Osteoblast (primary cell): ENCODE measurements around the gene KLHDC4. TPM values are rescaled to one million over a fixed set of nuclear protein-coding genes. Genes with fewer than 3 reads are reported as not detected.

ENCODE experiments used
- DNase-seq: peaks from one replicate; pipeline ENCODE4 v3.0.0; 2011; ENCODE audit warnings: low spot score, mixed read lengths; ENCODE audit not compliant: insufficient read length; ENCODE audit errors: missing footprints
- H2AFZ ChIP-seq: 2 replicates; pipeline ENCODE4 v1.6.0; 2011; ENCODE audit warnings: mild to moderate bottlenecking, low read length
- H3K27ac ChIP-seq: 2 replicates; pipeline ENCODE4 v1.5.1; 2011; ENCODE audit warnings: mild to moderate bottlenecking, low read depth, low read length, moderate library complexity
- H3K27me3 ChIP-seq: 2 replicates; pipeline ENCODE4 v1.6.0; 2012; ENCODE audit warnings: mild to moderate bottlenecking, control low read depth, inconsistent platforms, low read length, moderate library complexity; ENCODE audit not compliant: insufficient read depth
- H3K36me3 ChIP-seq: 2 replicates; pipeline ENCODE4 v1.5.1; 2011; ENCODE audit warnings: mild to moderate bottlenecking, low read length, control low read depth, moderate library complexity; ENCODE audit not compliant: insufficient read depth
- H3K4me1 ChIP-seq: 2 replicates; pipeline ENCODE4 v1.5.1; 2011; ENCODE audit warnings: mild to moderate bottlenecking, low read length, control low read depth, moderate library complexity; ENCODE audit not compliant: insufficient read depth
- H3K4me2 ChIP-seq: 2 replicates; pipeline ENCODE4 v1.6.0; 2011; ENCODE audit warnings: mild to moderate bottlenecking, low read length; ENCODE audit not compliant: insufficient read depth
- H3K4me3 ChIP-seq: fragments of 200-600 bp; sonication (generic); 3 replicates; pipeline ENCODE4 v1.5.1; 2012; ENCODE audit warnings: mild to moderate bottlenecking, low read length, inconsistent platforms; ENCODE audit not compliant: insufficient read depth
- H3K79me2 ChIP-seq: 2 replicates; pipeline ENCODE4 v1.6.0; 2012; ENCODE audit warnings: mild to moderate bottlenecking, low read length, control low read depth, inconsistent platforms; ENCODE audit not compliant: insufficient read depth
- H3K9me3 ChIP-seq: 2 replicates; pipeline ENCODE4 v1.5.1; 2011; ENCODE audit warnings: low read depth, low read length, control low read depth
- H4K20me1 ChIP-seq: 2 replicates; pipeline ENCODE4 v1.6.0; 2012; ENCODE audit warnings: mild to moderate bottlenecking, low read length, control low read depth; ENCODE audit not compliant: insufficient read depth
- total RNA-seq: library from RNA; depleted of rRNA; stranded (reverse); fragments of >200 nt; gene quantifications from 2 replicates; pipeline ENCODE4 v1.2.3, GENCODE V29; 2012
- TF ChIP-seq, protein P1 (sequence below): IDR thresholded peaks from 2 replicates; pipeline ENCODE4 v1.5.1; 2011; ENCODE audit warnings: mild to moderate bottlenecking, low read depth, low read length, moderate library complexity; ENCODE audit errors: extremely low read depth

The KLHDC4 gene
- total RNA-seq, 1 donor = 22.1 TPM

DNA sequence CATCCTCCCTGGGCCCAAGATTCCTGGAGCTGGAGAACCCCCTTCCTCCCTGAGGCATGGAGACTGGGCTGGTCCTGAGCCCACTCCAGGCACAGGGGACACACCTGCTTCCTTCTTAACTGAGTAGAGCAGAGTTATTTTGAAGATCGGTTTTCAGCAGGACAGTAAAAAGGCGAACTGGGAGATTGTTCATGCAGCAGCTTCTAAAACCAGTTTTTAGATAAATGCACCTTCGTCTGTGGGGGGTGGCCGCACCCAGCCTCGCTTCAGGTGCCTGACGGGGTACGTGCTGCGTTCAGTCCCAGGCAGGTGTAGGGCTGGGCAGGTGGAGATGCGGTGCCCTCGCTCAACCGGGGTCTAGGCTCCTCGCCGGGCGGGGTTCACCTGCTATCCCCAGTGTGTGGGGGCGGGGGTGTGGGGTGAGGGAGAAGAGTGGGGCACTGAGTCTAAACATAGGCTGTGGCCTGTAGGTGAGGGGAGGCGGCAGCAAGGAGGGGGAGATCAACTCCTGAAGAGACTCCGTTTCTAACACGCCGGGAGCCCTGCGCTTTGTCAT lies 94.0 kb downstream of the KLHDC4 start:
- H3K79me2 ChIP-seq = no peaks in the 10 kb centered on the region
- no peak overlapping the region for H3K4me2 ChIP-seq
- no peak for DNase-seq
- H3K27me3 ChIP-seq = no peaks in the 10 kb centered on the region
- no peaks in the 10 kb centered on the region for H4K20me1 ChIP-seq
- no peaks in the 10 kb centered on the region for H3K4me1 ChIP-seq
- H2AFZ ChIP-seq = no peak overlapping the region
- H3K27ac ChIP-seq = no peak overlapping the region
- TF ChIP-seq, protein P1, sequence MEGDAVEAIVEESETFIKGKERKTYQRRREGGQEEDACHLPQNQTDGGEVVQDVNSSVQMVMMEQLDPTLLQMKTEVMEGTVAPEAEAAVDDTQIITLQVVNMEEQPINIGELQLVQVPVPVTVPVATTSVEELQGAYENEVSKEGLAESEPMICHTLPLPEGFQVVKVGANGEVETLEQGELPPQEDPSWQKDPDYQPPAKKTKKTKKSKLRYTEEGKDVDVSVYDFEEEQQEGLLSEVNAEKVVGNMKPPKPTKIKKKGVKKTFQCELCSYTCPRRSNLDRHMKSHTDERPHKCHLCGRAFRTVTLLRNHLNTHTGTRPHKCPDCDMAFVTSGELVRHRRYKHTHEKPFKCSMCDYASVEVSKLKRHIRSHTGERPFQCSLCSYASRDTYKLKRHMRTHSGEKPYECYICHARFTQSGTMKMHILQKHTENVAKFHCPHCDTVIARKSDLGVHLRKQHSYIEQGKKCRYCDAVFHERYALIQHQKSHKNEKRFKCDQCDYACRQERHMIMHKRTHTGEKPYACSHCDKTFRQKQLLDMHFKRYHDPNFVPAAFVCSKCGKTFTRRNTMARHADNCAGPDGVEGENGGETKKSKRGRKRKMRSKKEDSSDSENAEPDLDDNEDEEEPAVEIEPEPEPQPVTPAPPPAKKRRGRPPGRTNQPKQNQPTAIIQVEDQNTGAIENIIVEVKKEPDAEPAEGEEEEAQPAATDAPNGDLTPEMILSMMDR = no peak
- H3K4me3 ChIP-seq = no peak overlapping the region
- no peaks in the 10 kb centered on the region for H3K36me3 ChIP-seq
- no peaks in the 10 kb centered on the region for H3K9me3 ChIP-seq

DNA sequence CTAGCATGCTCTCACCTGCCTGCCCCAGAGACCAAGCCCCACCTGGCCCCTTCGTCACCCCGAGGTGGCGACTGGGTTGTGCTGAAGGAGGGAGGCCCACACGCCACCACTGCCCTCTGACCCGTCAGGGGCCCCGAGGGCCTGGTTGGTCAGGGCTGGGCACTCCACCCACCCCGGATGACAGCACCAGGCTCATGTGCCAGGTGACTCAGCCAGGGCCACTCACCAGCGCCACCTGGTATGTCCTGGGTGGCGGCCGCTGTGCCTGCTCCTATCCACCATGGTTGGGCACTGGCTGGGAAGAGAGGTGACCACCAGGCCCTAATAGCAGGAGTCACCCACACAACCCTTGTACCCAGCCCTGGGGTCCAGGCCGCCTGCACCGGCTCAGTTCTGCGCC lies 94.6 kb downstream of the KLHDC4 start:
- H3K36me3 ChIP-seq = no peaks in the 10 kb centered on the region
- H3K9me3 ChIP-seq = no peaks in the 10 kb centered on the region
- H3K4me2 ChIP-seq = no peak overlapping the region
- H3K79me2 ChIP-seq = no peaks in the 10 kb centered on the region
- no peaks in the 10 kb centered on the region for H4K20me1 ChIP-seq
- H3K27me3 ChIP-seq = no peaks in the 10 kb centered on the region
- H2AFZ ChIP-seq = no peak overlapping the region
- no peak overlapping the region for H3K4me3 ChIP-seq
- TF ChIP-seq, protein P1 = no peak
- no peak overlapping the region for H3K27ac ChIP-seq
- H3K4me1 ChIP-seq = no peaks in the 10 kb centered on the region
- peak; percentile 87 for DNase-seq

GRCh38 chr16:87669672-87670071 lies 96.1 kb downstream of the KLHDC4 start:
- Histone ChIP-seq H2AFZ (no peak overlapping the region), H3K79me2 (no peaks in the 10 kb centered on the region), H3K36me3 (no peaks in the 10 kb centered on the region), H3K27me3 (peaks cover 3% of the 10 kb centered on the region), H4K20me1 (no peaks in the 10 kb centered on the region), H3K4me3 (no peak overlapping the region), H3K27ac (no peak overlapping the region), H3K9me3 (no peaks in the 10 kb centered on the region), H3K4me2 (no peak overlapping the region), H3K4me1 (no peaks in the 10 kb centered on the region)
- no peak for DNase-seq
- TF ChIP-seq, protein P1 = no peak

DNA sequence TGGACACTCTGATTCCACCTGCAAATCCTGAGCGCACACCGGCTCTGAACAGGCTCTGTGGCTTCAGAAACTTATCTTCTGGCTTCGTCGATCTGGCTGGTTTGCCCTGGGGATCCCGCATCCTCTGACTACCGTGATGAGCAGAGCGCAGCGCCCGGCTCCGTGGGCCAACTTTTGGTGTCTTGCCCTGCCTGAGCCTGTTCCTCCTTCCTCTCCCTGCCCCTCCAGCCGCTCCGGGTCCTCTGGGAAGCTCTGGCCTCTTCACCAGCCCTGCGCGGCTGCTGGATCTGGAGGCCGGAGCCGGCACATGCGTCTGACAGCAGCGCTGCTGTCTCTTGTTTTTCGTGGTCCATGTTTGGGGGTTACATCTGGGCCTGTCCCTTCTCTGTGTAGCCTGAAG lies 97.8 kb downstream of the KLHDC4 start:
- Histone ChIP-seq H3K79me2 (no peaks in the 10 kb centered on the region), H3K4me3 (no peak overlapping the region), H3K9me3 (no peaks in the 10 kb centered on the region), H3K4me1 (no peaks in the 10 kb centered on the region), H3K4me2 (no peak overlapping the region), H3K36me3 (no peaks in the 10 kb centered on the region), H3K27ac (no peak overlapping the region), H2AFZ (no peak overlapping the region), H4K20me1 (no peaks in the 10 kb centered on the region), H3K27me3 (peaks cover 3% of the 10 kb centered on the region)
- TF ChIP-seq, protein P1 = no peak
- DNase-seq = no peak
